Measurements from ENCODE around the gene FEZF1.

Gene FEZF1

GRCh38 chr7:122304319-122304975, at the start of gene FEZF1:
FEZF1 (minus strand) TSS chr7:122304750; CDS start chr7:122304437, 313 bp downstream.
- Mint-ChIP-seq H3K4me3 (no peak within 1 kb of the TSS), H3K27ac (no peak within 1 kb of the TSS), H3K27me3 (peaks cover 63% of the 10 kb centered on the region), H3K36me3 (peaks cover 2% of the 10 kb centered on the region), H3K4me1 (no peaks in the 10 kb centered on the region), H3K9me3 (peaks cover 5% of the 10 kb centered on the region)

- no peaks in the 10 kb centered on the region for H3K36me3 Mint-ChIP-seq
- H3K27ac Mint-ChIP-seq, result no peak overlapping the region
- H3K9me3 Mint-ChIP-seq, result peaks cover under 1% of the 10 kb centered on the region
- peaks cover 1% of the 10 kb centered on the region for H3K27me3 Mint-ChIP-seq
- no peak overlapping the region for H3K4me3 Mint-ChIP-seq
- H3K4me1 Mint-ChIP-seq, result no peaks in the 10 kb centered on the region
Observed at GRCh38 chr7:122352454-122352853, 47.9 kb upstream of the FEZF1 start.

GRCh38 chr7:122350701-122351100, 46.2 kb upstream of the FEZF1 start:
- Mint-ChIP-seq H3K27me3 (peaks cover 1% of the 10 kb centered on the region), H3K4me1 (no peaks in the 10 kb centered on the region), H3K27ac (no peak overlapping the region), H3K36me3 (no peaks in the 10 kb centered on the region), H3K9me3 (no peaks in the 10 kb centered on the region), H3K4me3 (no peak overlapping the region)

- H3K27ac Mint-ChIP-seq, result no peak overlapping the region
- H3K9me3 Mint-ChIP-seq, result no peaks in the 10 kb centered on the region
- no peaks in the 10 kb centered on the region for H3K36me3 Mint-ChIP-seq
- H3K27me3 Mint-ChIP-seq, result no peaks in the 10 kb centered on the region
- H3K4me3 Mint-ChIP-seq, result no peak overlapping the region
- no peaks in the 10 kb centered on the region for H3K4me1 Mint-ChIP-seq
Observed at GRCh38 chr7:122344303-122344620, 39.7 kb upstream of the FEZF1 start.

- Mint-ChIP-seq H3K36me3 (no peaks in the 10 kb centered on the region), H3K4me3 (no peak overlapping the region), H3K27ac (no peak overlapping the region), H3K9me3 (no peaks in the 10 kb centered on the region), H3K4me1 (no peaks in the 10 kb centered on the region), H3K27me3 (no peaks in the 10 kb centered on the region)
Observed at GRCh38 chr7:122343601-122344302, 39.2 kb upstream of the FEZF1 start.

GRCh38 chr7:122340427-122340826, 35.9 kb upstream of the FEZF1 start:
- Mint-ChIP-seq H3K4me3 (no peak overlapping the region), H3K36me3 (no peaks in the 10 kb centered on the region), H3K27ac (no peak overlapping the region), H3K27me3 (no peaks in the 10 kb centered on the region), H3K4me1 (no peaks in the 10 kb centered on the region), H3K9me3 (no peaks in the 10 kb centered on the region)

- Mint-ChIP-seq H3K36me3 (no peaks in the 10 kb centered on the region), H3K27me3 (no peaks in the 10 kb centered on the region), H3K9me3 (no peaks in the 10 kb centered on the region), H3K27ac (no peak overlapping the region), H3K4me1 (no peaks in the 10 kb centered on the region), H3K4me3 (no peak overlapping the region)
Observed at GRCh38 chr7:122339145-122339904, 34.8 kb upstream of the FEZF1 start.

- Mint-ChIP-seq H3K27ac (no peak overlapping the region), H3K4me1 (no peaks in the 10 kb centered on the region), H3K27me3 (no peaks in the 10 kb centered on the region), H3K4me3 (no peak overlapping the region), H3K36me3 (no peaks in the 10 kb centered on the region), H3K9me3 (no peaks in the 10 kb centered on the region)
Observed at GRCh38 chr7:122337011-122337410, 32.5 kb upstream of the FEZF1 start.

GRCh38 chr7:122329145-122329802, 24.7 kb upstream of the FEZF1 start:
- H3K27me3 Mint-ChIP-seq, result peaks cover 2% of the 10 kb centered on the region
- H3K36me3 Mint-ChIP-seq, result no peaks in the 10 kb centered on the region
- no peaks in the 10 kb centered on the region for H3K4me1 Mint-ChIP-seq
- peaks cover 4% of the 10 kb centered on the region for H3K9me3 Mint-ChIP-seq
- H3K4me3 Mint-ChIP-seq, result no peak overlapping the region
- H3K27ac Mint-ChIP-seq, result no peak overlapping the region

GRCh38 chr7:122327969-122328368, 23.4 kb upstream of the FEZF1 start:
- Mint-ChIP-seq H3K36me3 (no peaks in the 10 kb centered on the region), H3K27me3 (peaks cover 2% of the 10 kb centered on the region), H3K4me3 (no peak overlapping the region), H3K27ac (no peak overlapping the region), H3K4me1 (no peaks in the 10 kb centered on the region), H3K9me3 (peaks cover 4% of the 10 kb centered on the region)

GRCh38 chr7:122316467-122317388, 12.2 kb upstream of the FEZF1 start:
- H3K4me1 Mint-ChIP-seq, result no peaks in the 10 kb centered on the region
- H3K4me3 Mint-ChIP-seq, result no peak overlapping the region
- peaks cover 4% of the 10 kb centered on the region for H3K9me3 Mint-ChIP-seq
- peaks cover 42% of the 10 kb centered on the region for H3K27me3 Mint-ChIP-seq
- no peak overlapping the region for H3K27ac Mint-ChIP-seq
- H3K36me3 Mint-ChIP-seq, result no peaks in the 10 kb centered on the region

- H3K36me3 Mint-ChIP-seq, result no peaks in the 10 kb centered on the region
- H3K4me3 Mint-ChIP-seq, result no peak overlapping the region
- peaks cover 49% of the 10 kb centered on the region for H3K27me3 Mint-ChIP-seq
- H3K4me1 Mint-ChIP-seq, result peaks cover 3% of the 10 kb centered on the region
- H3K9me3 Mint-ChIP-seq, result peaks cover 4% of the 10 kb centered on the region
- no peak overlapping the region for H3K27ac Mint-ChIP-seq
Observed at GRCh38 chr7:122315507-122316466, 11.2 kb upstream of the FEZF1 start.

GRCh38 chr7:122314284-122314683, 9.7 kb upstream of the FEZF1 start:
- Mint-ChIP-seq H3K27ac (no peak overlapping the region), H3K4me1 (peaks cover 6% of the 10 kb centered on the region), H3K9me3 (no peaks in the 10 kb centered on the region), H3K27me3 (peaks cover 52% of the 10 kb centered on the region), H3K4me3 (no peak overlapping the region), H3K36me3 (no peaks in the 10 kb centered on the region)

GRCh38 chr7:122312789-122313188, 8.2 kb upstream of the FEZF1 start:
- Mint-ChIP-seq H3K36me3 (no peaks in the 10 kb centered on the region), H3K4me3 (no peak overlapping the region), H3K9me3 (no peaks in the 10 kb centered on the region), H3K27me3 (peaks cover 55% of the 10 kb centered on the region), H3K27ac (no peak overlapping the region), H3K4me1 (peaks cover 6% of the 10 kb centered on the region)
